Esophagus squamous epithelium (tissue), 5 donors: Measurements from ENCODE around the gene RBPJL. TPM values are rescaled to one million over a fixed set of nuclear protein-coding genes. Genes with fewer than 3 reads are reported as not detected.

ENCODE experiments used
- DNase-seq: peaks from one replicate; lab custom pipeline; 2025; lab: John Stamatoyannopoulos, UW
- H3K27ac ChIP-seq, 4 donors: fragments of 200-600 bp; sonication (generic); one replicate each; pipeline ENCODE4 v1.5.1; 2016 to 2019; ENCODE audit warnings: mild to moderate bottlenecking in 1 of 4
- H3K27me3 ChIP-seq, 4 donors: fragments of 200-600 bp; sonication (generic); 1 replicate in 3 of 4; 2 replicates in 1 of 4; pipeline versions ENCODE4 v1.5.1 to v1.6.0; 2017 to 2021; ENCODE audit warnings: antibody characterized with exemption in 1 of 4
- H3K36me3 ChIP-seq, 3 donors: fragments of 200-600 bp; sonication (generic); one replicate each; pipeline ENCODE4 v1.5.1; 2016 to 2019
- H3K4me1 ChIP-seq, 3 donors: fragments of 200-600 bp; sonication (generic); one replicate each; pipeline ENCODE4 v1.5.1; 2017 to 2019
- H3K4me3 ChIP-seq, 4 donors: fragments of 200-600 bp; sonication (generic); 1 replicate in 3 of 4; 2 replicates in 1 of 4; pipeline ENCODE4 v1.5.1; 2016 to 2019; ENCODE audit warnings: mild to moderate bottlenecking in 2 of 4, moderate library complexity in 1 of 4
- H3K9me3 ChIP-seq, 3 donors: fragments of 200-600 bp; sonication (generic); one replicate each; pipeline ENCODE4 v1.5.1; 2016 to 2019
- POLR2A ChIP-seq, 4 donors: fragments of 450-650 bp; IDR thresholded peaks; one replicate each; pipeline ENCODE4 v1.6.1; 2017; ENCODE audit warnings: antibody characterized with exemption in 4 of 4, mild to moderate bottlenecking in 4 of 4, moderate library complexity in 3 of 4
- WGBS, 2 donors: methylation state at CpG; one replicate each; pipeline ENCODE4 v1.1.5; 2018; 5-methylcytosine and 5-hydroxymethylcytosine counted together
- intact Hi-C: fragments of 100-400 bp; cut with DNase I; formaldehyde crosslinking; loops from one replicate; pipeline ENCODE4 v1.15.0; 2022
- total RNA-seq, 4 donors: library from RNA; depleted of rRNA; stranded (reverse); fragments of >200 nt; gene quantifications; one replicate each; pipeline ENCODE4 v1.1.0, GENCODE V29; 2016
- TF ChIP-seq, protein P1 (sequence below), 6 experiments: fragments of 450-650 bp in 4 of 6; fragments of 200-600 bp in 2 of 6; sonication (generic) in 2 of 6; IDR thresholded peaks; one replicate each; pipeline ENCODE4 v1.5.1; 2016 to 2019; ENCODE audit warnings: antibody characterized with exemption in 6 of 6, mild to moderate bottlenecking in 4 of 6, moderate library complexity in 4 of 6
- donor health status: DM: yes; HTN: yes; CAD: no.

The RBPJL gene
- total RNA-seq, 4 donors from 2014 or later = not detected

DNA sequence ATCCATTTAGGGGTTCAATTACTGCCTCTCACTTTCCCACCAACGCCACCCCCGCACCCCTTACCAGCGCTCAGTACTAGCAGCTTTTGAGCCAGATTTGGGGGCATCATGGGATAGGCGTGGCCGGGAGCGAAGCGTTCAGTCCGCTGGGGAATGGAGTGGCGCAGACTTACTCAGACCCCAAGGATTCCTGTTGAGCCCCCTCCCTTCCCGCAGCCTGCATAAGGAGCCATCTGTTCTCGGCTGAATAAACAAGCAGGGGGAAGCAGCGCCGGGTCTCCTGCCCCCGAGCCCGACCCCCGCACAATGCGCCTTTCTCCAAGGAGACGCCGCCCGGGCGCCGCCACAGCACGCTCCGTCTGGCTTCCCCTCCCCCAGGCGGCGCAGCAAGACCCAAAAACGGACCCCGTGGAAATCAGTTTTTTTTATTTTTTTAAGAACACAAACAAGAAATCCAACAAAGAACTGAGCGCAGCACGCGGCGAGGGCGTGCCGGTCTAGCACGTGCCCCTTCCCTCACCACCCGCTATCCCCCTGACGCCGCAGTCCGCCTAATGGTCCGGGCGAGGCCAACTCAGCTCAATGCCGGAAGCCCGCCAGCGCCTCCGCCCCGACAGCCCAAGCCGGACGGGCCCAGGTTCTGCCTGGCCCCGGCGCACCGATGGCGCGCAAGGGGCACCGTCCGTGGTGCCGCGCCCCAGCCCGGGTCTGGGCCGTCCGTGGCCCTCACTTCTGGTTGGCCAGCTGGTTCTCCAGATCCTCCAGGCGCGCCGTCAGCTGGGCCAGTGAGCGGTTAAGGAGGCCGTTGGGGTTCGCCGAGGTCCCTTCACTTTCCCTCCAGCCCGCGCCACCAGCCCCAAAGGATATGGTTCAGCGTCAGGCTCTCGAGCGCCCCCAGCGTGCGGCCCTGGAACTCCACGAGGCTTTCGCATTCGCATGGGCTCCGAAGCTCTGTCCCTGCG, 13.3 kb upstream of the RBPJL start:
- intact Hi-C loops = loop anchor here (10.0 kb wide), 1 partner anchor 159 kb away; no protein-coding TSS in a partner anchor
- TF ChIP-seq, protein P1, sequence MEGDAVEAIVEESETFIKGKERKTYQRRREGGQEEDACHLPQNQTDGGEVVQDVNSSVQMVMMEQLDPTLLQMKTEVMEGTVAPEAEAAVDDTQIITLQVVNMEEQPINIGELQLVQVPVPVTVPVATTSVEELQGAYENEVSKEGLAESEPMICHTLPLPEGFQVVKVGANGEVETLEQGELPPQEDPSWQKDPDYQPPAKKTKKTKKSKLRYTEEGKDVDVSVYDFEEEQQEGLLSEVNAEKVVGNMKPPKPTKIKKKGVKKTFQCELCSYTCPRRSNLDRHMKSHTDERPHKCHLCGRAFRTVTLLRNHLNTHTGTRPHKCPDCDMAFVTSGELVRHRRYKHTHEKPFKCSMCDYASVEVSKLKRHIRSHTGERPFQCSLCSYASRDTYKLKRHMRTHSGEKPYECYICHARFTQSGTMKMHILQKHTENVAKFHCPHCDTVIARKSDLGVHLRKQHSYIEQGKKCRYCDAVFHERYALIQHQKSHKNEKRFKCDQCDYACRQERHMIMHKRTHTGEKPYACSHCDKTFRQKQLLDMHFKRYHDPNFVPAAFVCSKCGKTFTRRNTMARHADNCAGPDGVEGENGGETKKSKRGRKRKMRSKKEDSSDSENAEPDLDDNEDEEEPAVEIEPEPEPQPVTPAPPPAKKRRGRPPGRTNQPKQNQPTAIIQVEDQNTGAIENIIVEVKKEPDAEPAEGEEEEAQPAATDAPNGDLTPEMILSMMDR (IDR thresholded peaks at IDR 0.05) = peak; percentile 77 to 95 (median 90)
- no peak for TF ChIP-seq POLR2A (IDR thresholded peaks at IDR 0.05)
- no peak for DNase-seq
- 0 to 7% methylated on average over 10 to 26 of the region's 79 CpGs for WGBS, 2 donors
- Histone ChIP-seq H3K27ac (peak overlapping the region; percentile 11 to 69 (median 50)), H3K4me1 (peaks cover 5 to 23% (median 6%) of the 10 kb centered on the region in 3 donors), H3K27me3 (peaks cover 0 to 65% (median 0%) of the 10 kb centered on the region in 4 donors), H3K9me3 (no peaks in the 10 kb centered on the region), H3K36me3 (no peaks in the 10 kb centered on the region), H3K4me3 (peak overlapping the region; percentile 43 to 74 (median 52))

GRCh38 chr20:45294003-45294368, 12.7 kb upstream of the RBPJL start:
- Histone ChIP-seq H3K36me3 (no peaks in the 10 kb centered on the region), H3K9me3 (no peaks in the 10 kb centered on the region), H3K27ac (peak overlapping the region in 1 of 4 donors; percentile 69), H3K4me1 (peaks cover 5 to 23% (median 6%) of the 10 kb centered on the region in 3 donors), H3K4me3 (peak overlapping the region; percentile 43 to 74 (median 52)), H3K27me3 (peaks cover 0 to 70% (median 0%) of the 10 kb centered on the region in 4 donors)
- TF ChIP-seq, protein P1 (IDR thresholded peaks at IDR 0.05) = no peak
- TF ChIP-seq POLR2A (IDR thresholded peaks at IDR 0.05) = no peak
- no peak for DNase-seq
- 26 to 47% methylated on average over 4 of the region's 5 CpGs for WGBS, 2 donors
- intact Hi-C loops = loop anchor here (10.0 kb wide), 1 partner anchor 159 kb away; no protein-coding TSS in a partner anchor

DNA sequence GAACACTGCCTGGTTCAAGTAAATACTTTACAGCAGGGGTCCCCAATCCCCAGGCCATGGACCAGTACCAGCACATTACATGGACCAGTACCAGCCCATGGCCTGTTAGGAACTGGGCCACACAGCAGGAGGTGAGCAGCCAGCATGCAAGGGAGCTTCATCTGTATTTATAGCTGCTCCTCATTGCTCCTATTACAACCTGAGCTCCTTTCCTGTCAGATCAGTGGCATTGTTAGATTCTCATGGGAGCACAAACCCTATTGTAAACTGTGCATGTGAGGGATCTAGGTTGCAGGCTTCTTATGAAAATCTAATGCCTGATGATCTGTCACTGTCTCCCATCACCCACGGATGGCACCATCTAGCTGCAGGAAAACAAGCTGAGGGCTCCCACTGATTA, 12.0 kb upstream of the RBPJL start:
- DNase-seq = no peak
- H3K36me3 ChIP-seq = no peaks in the 10 kb centered on the region
- no peak for TF ChIP-seq POLR2A (IDR thresholded peaks at IDR 0.05)
- TF ChIP-seq, protein P1 (IDR thresholded peaks at IDR 0.05) = no peak
- H3K9me3 ChIP-seq = no peaks in the 10 kb centered on the region
- intact Hi-C loops = loop anchor here (10.0 kb wide), 1 partner anchor 160 kb away; no protein-coding TSS in a partner anchor
- no peak overlapping the region for H3K27ac ChIP-seq
- 89 to 100% methylated on average over 1 of the region's 1 CpG for WGBS, 2 donors
- H3K4me1 ChIP-seq = peaks cover 5 to 23% (median 6%) of the 10 kb centered on the region in 3 donors
- H3K27me3 ChIP-seq = peaks cover 0 to 70% (median 0%) of the 10 kb centered on the region in 4 donors
- no peak overlapping the region for H3K4me3 ChIP-seq

DNA sequence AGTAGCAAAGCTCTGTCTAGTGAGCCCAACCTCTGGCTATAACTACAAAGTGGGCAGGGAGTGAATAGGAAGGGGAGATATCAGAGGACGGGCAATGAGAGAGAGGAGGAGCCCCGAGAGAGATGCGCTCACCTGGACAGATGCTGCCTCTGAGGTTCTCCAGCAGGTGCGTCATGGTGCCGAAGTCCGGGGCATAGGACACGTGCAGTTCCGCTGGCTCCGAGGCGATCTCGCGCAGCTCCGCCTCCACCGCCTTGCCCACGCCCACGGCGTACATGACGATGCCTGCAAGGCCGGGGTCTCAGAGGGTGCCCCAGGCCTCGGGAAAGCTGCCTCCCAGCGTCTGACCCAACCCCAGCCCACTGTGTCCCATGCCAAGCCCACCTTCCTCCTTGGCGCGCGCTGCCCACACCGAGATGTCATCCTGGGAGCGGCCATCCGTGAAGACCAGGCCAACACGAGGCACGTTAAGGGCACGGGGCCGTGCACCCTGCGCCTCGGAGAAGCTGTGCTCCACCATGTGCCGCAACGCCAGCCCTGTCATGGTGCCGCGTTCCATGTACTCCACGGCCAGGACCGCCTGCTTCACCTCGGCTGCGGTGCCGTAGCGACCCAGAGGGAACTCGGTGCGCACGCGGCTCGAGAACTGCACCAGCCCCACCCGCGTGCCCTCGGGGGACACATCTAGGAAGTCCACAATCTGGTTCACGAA, 8.7 kb upstream of the RBPJL start:
- intact Hi-C loops = loop anchor here (10.0 kb wide), 1 partner anchor 163 kb away; no protein-coding TSS in a partner anchor
- DNase-seq = no peak
- 90 to 94% methylated on average over 23 to 35 of the region's 52 CpGs for WGBS, 2 donors

More for the DNA sequence above, 8.7 kb upstream of the RBPJL start:
- H3K36me3 ChIP-seq = no peaks in the 10 kb centered on the region
- H3K4me3 ChIP-seq = no peak overlapping the region
- H3K9me3 ChIP-seq = no peaks in the 10 kb centered on the region
- peaks cover 4 to 13% (median 6%) of the 10 kb centered on the region in 3 donors for H3K4me1 ChIP-seq
- TF ChIP-seq, protein P1 (IDR thresholded peaks at IDR 0.05) = no peak
- no peak for TF ChIP-seq POLR2A (IDR thresholded peaks at IDR 0.05)
- H3K27me3 ChIP-seq = peaks cover 0 to 72% (median 0%) of the 10 kb centered on the region in 4 donors
- no peak overlapping the region for H3K27ac ChIP-seq
